Caco-2 (cell line): Measurements from ENCODE around the gene ARPP21. TPM values are rescaled to one million over a fixed set of nuclear protein-coding genes. Genes with fewer than 3 reads are reported as not detected.

Experiments used
- BruUV-seq: library from RNA; stranded (reverse); fragments of 400-500 nt; replicated peaks from 2 replicates; lab custom pipeline; 2021; lab: Mats Ljungman, UMichigan
- CTCF ChIA-PET: fragments of 300-600 bp; sonication (Branson Sonifier 250); formaldehyde crosslinking; loops from one replicate; lab custom pipeline; 2022; ENCODE audit warnings: antibody characterized with exemption; lab: Charles Lee
- POLR2A ChIA-PET: fragments of 300-600 bp; sonication (Branson Sonifier 250); formaldehyde crosslinking; loops from one replicate; lab custom pipeline; 2022; ENCODE audit warnings: antibody characterized with exemption; lab: Charles Lee
- DNase-seq, 2 experiments: peaks; one replicate each; pipeline versions ENCODE4 v3.0.0 to v3.0.0-alpha.2; 2020 to 2022
- H3K27me3 ChIP-seq: replicated peaks from 2 replicates; pipeline ENCODE4 v1.6.0; 2011; ENCODE audit warnings: low read length; ENCODE audit not compliant: control insufficient read depth, insufficient read depth
- H3K36me3 ChIP-seq: 2 replicates; pipeline ENCODE4 v1.5.1; 2011; ENCODE audit warnings: low read length; ENCODE audit not compliant: control insufficient read depth, insufficient read depth
- H3K4me1 ChIP-seq: fragments of 250-450 bp; sonication (Bioruptor Pico); 2 replicates; pipeline ENCODE4 v1.5.1; 2020; ENCODE audit warnings: mild to moderate bottlenecking
- H3K4me3 ChIP-seq: 2 replicates; pipeline ENCODE4 v1.5.1; 2011; ENCODE audit warnings: low read depth, mild to moderate bottlenecking, control low read depth, low read length
- H3K9me3 ChIP-seq: fragments of 250-450 bp; sonication (Bioruptor Pico); 2 replicates; pipeline ENCODE4 v1.5.1; 2020; ENCODE audit warnings: mild to moderate bottlenecking, moderate library complexity
- H3K27ac Mint-ChIP-seq: one replicate; pipeline ENCODE4 v1.8.0; 2022; ENCODE audit warnings: mixed read lengths; ENCODE audit not compliant: unreplicated experiment
- H3K27me3 Mint-ChIP-seq: one replicate; pipeline ENCODE4 v1.8.0; 2022; ENCODE audit warnings: mixed read lengths; ENCODE audit not compliant: insufficient read depth, unreplicated experiment
- H3K36me3 Mint-ChIP-seq: one replicate; pipeline ENCODE4 v1.8.0; 2022; ENCODE audit warnings: mild to moderate bottlenecking, mixed read lengths; ENCODE audit not compliant: insufficient read depth, unreplicated experiment
- H3K4me1 Mint-ChIP-seq: one replicate; pipeline ENCODE4 v1.8.0; 2022; ENCODE audit warnings: low read depth, mixed read lengths; ENCODE audit not compliant: unreplicated experiment
- H3K4me3 Mint-ChIP-seq: one replicate; pipeline ENCODE4 v1.8.0; 2022; ENCODE audit warnings: mild to moderate bottlenecking, moderate library complexity, mixed read lengths; ENCODE audit not compliant: unreplicated experiment
- H3K9me3 Mint-ChIP-seq: one replicate; pipeline ENCODE4 v1.8.0; 2022; ENCODE audit warnings: mixed read lengths; ENCODE audit not compliant: unreplicated experiment
- intact Hi-C: fragments of 100-400 bp; cut with micrococcal nuclease; formaldehyde crosslinking; loops from one replicate; pipeline ENCODE4 v1.10.0; 2022; ENCODE audit not compliant: unreplicated experiment
- total RNA-seq: library from RNA; stranded (reverse); gene quantifications from 2 replicates; pipeline ENCODE4 v1.2.3, GENCODE V29; 2022
- TF ChIP-seq, protein P1 (sequence below), 2 experiments: fragments of 200-600 bp in 1 of 2; IDR thresholded peaks; 1 replicate in 1 of 2; 2 replicates in 1 of 2; pipeline versions ENCODE4 v1.5.1 to v1.8.0; 2011 to 2022; ENCODE audit warnings: antibody characterized with exemption in 1 of 2, control low read depth in 1 of 2, inconsistent platforms in 1 of 2, low read depth in 1 of 2, low read length in 1 of 2, mild to moderate bottlenecking in 1 of 2, moderate library complexity in 1 of 2; ENCODE audit not compliant: insufficient read depth in 1 of 2, severe bottlenecking in 1 of 2, unreplicated experiment in 1 of 2

Gene ARPP21
- total RNA-seq, 1 experiment from 2014 or later = not detected

DNA sequence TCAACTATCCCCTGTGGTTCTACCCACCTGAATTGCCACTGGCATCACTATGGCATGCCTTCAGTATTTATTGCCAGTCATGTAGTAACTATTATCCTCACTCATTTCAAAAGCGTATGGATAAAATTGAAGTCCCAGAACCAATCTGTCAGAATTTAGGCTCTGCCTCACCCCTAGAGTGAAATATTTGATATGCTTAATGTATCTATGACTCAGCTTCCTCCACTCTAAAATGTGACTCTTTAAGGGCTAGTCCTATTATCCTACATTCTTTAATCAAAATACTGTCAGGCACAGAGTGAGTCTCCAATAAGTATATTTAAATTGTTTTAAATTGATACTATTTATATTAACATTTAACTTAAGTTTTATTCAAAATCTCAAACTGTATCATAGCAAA lies 27.6 kb downstream of the ARPP21 start:
- H3K9me3 ChIP-seq = no peaks in the 10 kb centered on the region
- CTCF ChIA-PET = no interaction called here
- H3K36me3 ChIP-seq = no peaks in the 10 kb centered on the region
- intact Hi-C loops = no loop called here
- H3K4me1 Mint-ChIP-seq = no peaks in the 10 kb centered on the region
- no peak overlapping the region for H3K4me3 Mint-ChIP-seq
- no peak overlapping the region for H3K4me3 ChIP-seq
- POLR2A ChIA-PET = no interaction called here
- H3K27ac Mint-ChIP-seq = no peak overlapping the region
- BruUV-seq = no TSS peak
- H3K4me1 ChIP-seq = no peaks in the 10 kb centered on the region
- H3K27me3 Mint-ChIP-seq = peaks cover 10% of the 10 kb centered on the region
- H3K9me3 Mint-ChIP-seq = no peaks in the 10 kb centered on the region
- TF ChIP-seq, protein P1, sequence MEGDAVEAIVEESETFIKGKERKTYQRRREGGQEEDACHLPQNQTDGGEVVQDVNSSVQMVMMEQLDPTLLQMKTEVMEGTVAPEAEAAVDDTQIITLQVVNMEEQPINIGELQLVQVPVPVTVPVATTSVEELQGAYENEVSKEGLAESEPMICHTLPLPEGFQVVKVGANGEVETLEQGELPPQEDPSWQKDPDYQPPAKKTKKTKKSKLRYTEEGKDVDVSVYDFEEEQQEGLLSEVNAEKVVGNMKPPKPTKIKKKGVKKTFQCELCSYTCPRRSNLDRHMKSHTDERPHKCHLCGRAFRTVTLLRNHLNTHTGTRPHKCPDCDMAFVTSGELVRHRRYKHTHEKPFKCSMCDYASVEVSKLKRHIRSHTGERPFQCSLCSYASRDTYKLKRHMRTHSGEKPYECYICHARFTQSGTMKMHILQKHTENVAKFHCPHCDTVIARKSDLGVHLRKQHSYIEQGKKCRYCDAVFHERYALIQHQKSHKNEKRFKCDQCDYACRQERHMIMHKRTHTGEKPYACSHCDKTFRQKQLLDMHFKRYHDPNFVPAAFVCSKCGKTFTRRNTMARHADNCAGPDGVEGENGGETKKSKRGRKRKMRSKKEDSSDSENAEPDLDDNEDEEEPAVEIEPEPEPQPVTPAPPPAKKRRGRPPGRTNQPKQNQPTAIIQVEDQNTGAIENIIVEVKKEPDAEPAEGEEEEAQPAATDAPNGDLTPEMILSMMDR (IDR thresholded peaks at IDR 0.05; ENCODE audit: insufficient read depth in 1 of 2, low read depth in 1 of 2, low read length in 1 of 2, severe bottlenecking in 1 of 2, unreplicated experiment in 1 of 2) = no peak
- H3K36me3 Mint-ChIP-seq = no peaks in the 10 kb centered on the region
- no peaks in the 10 kb centered on the region for H3K27me3 ChIP-seq
- no peak for DNase-seq

DNA sequence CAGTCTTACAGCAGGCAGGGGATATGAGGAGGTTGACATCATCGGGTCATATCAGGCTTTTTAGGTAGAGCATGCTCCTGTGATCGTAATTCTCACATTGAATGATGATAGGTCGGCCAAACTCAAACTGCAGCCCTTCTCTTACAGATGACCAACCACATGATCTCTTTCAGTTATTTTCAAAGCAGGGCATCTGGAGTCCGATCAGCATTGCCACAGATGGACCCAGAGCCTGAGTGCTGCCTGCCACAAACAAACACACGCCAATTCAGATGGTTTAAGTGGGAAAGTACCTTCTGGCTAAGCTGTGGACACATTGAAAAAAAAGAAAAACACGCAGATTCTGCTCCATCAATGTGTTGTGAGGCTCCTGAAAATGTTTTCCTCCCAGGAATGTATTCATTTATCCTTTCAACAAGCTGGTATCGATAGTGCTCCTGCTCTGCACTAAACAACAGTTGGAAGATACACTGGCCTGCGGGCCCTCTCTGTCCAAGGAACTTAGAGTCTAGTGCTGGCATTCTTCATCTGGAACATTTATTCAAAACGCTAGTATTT lies 31.2 kb downstream of the ARPP21 start:
- H3K27ac Mint-ChIP-seq = no peak overlapping the region
- H3K27me3 Mint-ChIP-seq = peaks cover 3% of the 10 kb centered on the region
- Histone ChIP-seq H3K9me3 (no peaks in the 10 kb centered on the region), H3K36me3 (no peaks in the 10 kb centered on the region), H3K4me1 (no peaks in the 10 kb centered on the region), H3K27me3 (no peaks in the 10 kb centered on the region), H3K4me3 (no peak overlapping the region)
- H3K4me3 Mint-ChIP-seq = no peak overlapping the region
- no peaks in the 10 kb centered on the region for H3K9me3 Mint-ChIP-seq
- TF ChIP-seq, protein P1 (IDR thresholded peaks at IDR 0.05; ENCODE audit: insufficient read depth in 1 of 2, low read depth in 1 of 2, low read length in 1 of 2, severe bottlenecking in 1 of 2, unreplicated experiment in 1 of 2) = no peak
- no TSS peak for BruUV-seq
- CTCF ChIA-PET = no interaction called here
- POLR2A ChIA-PET = no interaction called here
- no peaks in the 10 kb centered on the region for H3K4me1 Mint-ChIP-seq
- H3K36me3 Mint-ChIP-seq = no peaks in the 10 kb centered on the region
- DNase-seq = no peak
- intact Hi-C loops = no loop called here

DNA sequence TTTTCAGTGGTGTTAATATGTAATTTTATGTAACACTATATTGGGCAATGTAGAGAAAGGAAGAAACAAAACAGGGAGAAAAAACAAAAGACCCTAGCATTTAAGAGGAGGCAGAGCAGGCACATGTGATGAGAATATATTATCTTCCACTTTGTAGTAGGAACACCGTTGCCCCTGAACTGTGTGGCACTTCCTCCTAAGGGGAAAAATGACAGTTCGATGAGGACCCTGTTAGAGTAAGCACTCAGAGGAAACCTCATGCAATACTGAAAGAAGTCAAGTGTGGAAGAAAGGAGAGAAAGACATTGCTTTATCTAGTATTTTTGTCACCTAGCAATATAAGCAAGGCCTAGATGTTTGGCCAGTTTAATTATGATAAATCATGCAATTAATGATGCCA lies 32.2 kb downstream of the ARPP21 start:
- TF ChIP-seq, protein P1 (IDR thresholded peaks at IDR 0.05; ENCODE audit: insufficient read depth in 1 of 2, low read depth in 1 of 2, low read length in 1 of 2, severe bottlenecking in 1 of 2, unreplicated experiment in 1 of 2) = no peak
- H3K27me3 Mint-ChIP-seq = peaks cover 3% of the 10 kb centered on the region
- Histone ChIP-seq H3K36me3 (no peaks in the 10 kb centered on the region), H3K9me3 (no peaks in the 10 kb centered on the region), H3K4me1 (no peaks in the 10 kb centered on the region), H3K4me3 (no peak overlapping the region), H3K27me3 (no peaks in the 10 kb centered on the region)
- no peaks in the 10 kb centered on the region for H3K36me3 Mint-ChIP-seq
- ChIA-PET CTCF (no interaction called here), POLR2A (no interaction called here)
- H3K27ac Mint-ChIP-seq = no peak overlapping the region
- H3K9me3 Mint-ChIP-seq = no peaks in the 10 kb centered on the region
- no peaks in the 10 kb centered on the region for H3K4me1 Mint-ChIP-seq
- DNase-seq = no peak
- intact Hi-C loops = no loop called here
- no TSS peak for BruUV-seq
- H3K4me3 Mint-ChIP-seq = no peak overlapping the region
